GM21576 (cell line): ENCODE data around the gene RPIA.
"Not testable (repeated sequence)": the region's sequence is repeated elsewhere in the genome, so short reads cannot be mapped to it uniquely, and the experiment has no call there.

Experiments used
- ATAC-seq: cut with Tn5 transposase; IDR thresholded peaks from one replicate; pipeline ENCODE4 v1.9.1; 2021; ENCODE audit warnings: mild to moderate bottlenecking, moderate library complexity; ENCODE audit not compliant: unreplicated experiment

Gene RPIA

DNA sequence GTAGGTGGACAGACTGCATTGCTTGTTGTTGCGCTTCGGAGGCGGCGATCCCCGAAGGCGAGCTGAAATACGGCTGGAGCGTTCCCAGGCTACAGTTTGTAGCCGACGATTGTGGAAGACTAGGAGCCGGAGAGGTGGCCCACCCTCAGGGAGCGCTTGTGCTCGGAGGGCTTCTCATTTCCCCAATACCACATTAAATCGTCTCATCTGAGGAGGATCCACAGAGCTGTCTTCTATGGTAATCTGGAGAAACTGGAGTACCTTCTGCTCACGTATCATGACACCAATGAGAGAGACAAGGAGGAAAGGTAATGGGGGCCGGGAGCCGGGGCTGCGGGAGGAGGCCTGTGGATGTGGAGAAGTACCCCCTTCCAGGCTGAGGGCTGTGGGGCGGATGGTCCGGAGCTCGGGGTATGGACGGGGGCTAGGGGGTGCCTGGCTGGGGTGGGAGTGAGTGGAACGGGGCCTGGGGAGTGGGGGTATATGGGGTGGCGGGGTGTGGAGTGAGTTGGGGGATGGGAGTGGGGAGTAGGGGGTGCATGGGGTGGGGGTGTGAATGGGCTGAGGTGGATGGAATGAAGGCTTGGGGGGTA, 74.5 kb downstream of the RPIA start:
- not testable (repeated sequence) for ATAC-seq

DNA sequence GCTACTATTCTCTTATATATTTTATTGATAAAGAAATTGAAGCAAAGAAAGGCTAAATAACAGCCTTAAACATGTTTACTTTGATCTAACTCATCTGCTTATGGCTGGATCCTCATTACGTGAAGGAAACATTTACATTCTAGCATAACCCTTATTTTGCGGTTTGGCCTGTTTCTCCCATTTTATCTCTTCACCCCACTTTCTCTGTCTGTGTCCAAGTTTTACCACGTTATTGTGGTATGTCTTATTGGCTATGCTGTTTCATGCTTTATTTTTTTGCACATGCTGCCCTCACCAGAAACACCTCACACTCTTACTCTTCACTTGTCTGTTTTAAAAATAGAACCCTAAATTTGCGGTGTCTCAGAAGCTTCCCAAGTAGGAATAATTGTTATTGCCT, 78.5 kb downstream of the RPIA start:
- ATAC-seq: no peak

- not testable (repeated sequence) for ATAC-seq
Observed at GRCh38 chr2:88773233-88774028, 82.0 kb downstream of the RPIA start.

- not testable (repeated sequence) for ATAC-seq
Observed at GRCh38 chr2:88789213-88789612, 97.7 kb downstream of the RPIA start.

- ATAC-seq: not testable (repeated sequence)
Observed at GRCh38 chr2:88795932-88796331, 104.5 kb downstream of the RPIA start.

GRCh38 chr2:88796523-88796922, 105.0 kb downstream of the RPIA start:
- not testable (repeated sequence) for ATAC-seq

GRCh38 chr2:88797164-88797563, 105.7 kb downstream of the RPIA start:
- not testable (repeated sequence) for ATAC-seq
